Natural killer cell (primary cell): ENCODE measurements around the gene MCHR1. TPM values are rescaled to one million over a fixed set of nuclear protein-coding genes. Genes with fewer than 3 reads are reported as not detected.

Experiments
- ATAC-seq, 3 donors: fragments of 150-1000 bp in 2 of 3; fragments of 200-7000 bp in 1 of 3; cut with Tn5 transposase; 1 replicate in 1 of 3; 2 replicates in 2 of 3; pipeline ENCODE4 v1.10.0; 2021; ENCODE audit warnings: mild to moderate bottlenecking in 2 of 3, moderate library complexity in 2 of 3
- DNase-seq, 2 donors: peaks; one replicate each; pipeline versions ENCODE4 v3.0.0 to v3.0.0-alpha.2; 2013 to 2021; ENCODE audit warnings: mixed read lengths in 1 of 2
- H3K27ac ChIP-seq: one replicate; pipeline ENCODE4 v1.5.1; 2013; ENCODE audit warnings: mild to moderate bottlenecking, low read length
- H3K27me3 ChIP-seq: one replicate; pipeline ENCODE4 v1.6.1; 2013; ENCODE audit warnings: low read length; ENCODE audit not compliant: control insufficient read depth, insufficient read depth
- H3K36me3 ChIP-seq: one replicate; pipeline ENCODE4 v1.6.1; 2013; ENCODE audit warnings: low read length; ENCODE audit not compliant: control insufficient read depth, insufficient read depth
- H3K4me1 ChIP-seq: one replicate; pipeline ENCODE4 v1.6.1; 2013; ENCODE audit warnings: low read length; ENCODE audit not compliant: control insufficient read depth, insufficient read depth
- H3K4me3 ChIP-seq: one replicate; pipeline ENCODE4 v1.5.1; 2013; ENCODE audit warnings: low read length
- H3K9me3 ChIP-seq: one replicate; pipeline ENCODE4 v1.6.1; 2013; ENCODE audit warnings: low read length; ENCODE audit not compliant: control insufficient read depth, insufficient read depth
- H3K27ac Mint-ChIP-seq, 2 donors: one replicate each; pipeline ENCODE4 v1.8.0; 2022; ENCODE audit warnings: mild to moderate bottlenecking in 2 of 2, mixed read lengths in 2 of 2, moderate library complexity in 1 of 2
- H3K27me3 Mint-ChIP-seq, 2 donors: one replicate each; pipeline ENCODE4 v1.8.0; 2022; ENCODE audit warnings: low read depth in 2 of 2, mixed read lengths in 2 of 2
- H3K36me3 Mint-ChIP-seq: one replicate; pipeline ENCODE4 v1.8.0; 2022; ENCODE audit warnings: mixed read lengths
- H3K4me1 Mint-ChIP-seq, 2 donors: one replicate each; pipeline ENCODE4 v1.8.0; 2022; ENCODE audit warnings: mixed read lengths in 2 of 2
- H3K4me3 Mint-ChIP-seq: one replicate; pipeline ENCODE4 v1.8.0; 2022; ENCODE audit warnings: mild to moderate bottlenecking, moderate library complexity, mixed read lengths
- H3K9me3 Mint-ChIP-seq, 2 donors: one replicate each; pipeline ENCODE4 v1.8.0; 2022; ENCODE audit warnings: mixed read lengths in 2 of 2
- WGBS: methylation state at CpG from one replicate; pipeline ENCODE4 v1.1.7; 2013; ENCODE audit warnings: missing lambda C conversion rate; ENCODE audit not compliant: insufficient coverage; 5-methylcytosine and 5-hydroxymethylcytosine counted together
- intact Hi-C: fragments of 100-400 bp; cut with micrococcal nuclease; formaldehyde crosslinking; loops from one replicate; pipeline ENCODE4 v1.14.2; 2022
- total RNA-seq, 4 donors: library from RNA; stranded (reverse); fragments of 120-200 nt in 1 of 4; gene quantifications; one replicate each; pipeline versions ENCODE4 v1.2.3 to v1.2.4, GENCODE V29; 2013 to 2022
- TF ChIP-seq, protein P1 (sequence below): fragments of 200-600 bp; IDR thresholded peaks from one replicate; pipeline ENCODE4 v1.8.0; 2022; ENCODE audit warnings: antibody characterized with exemption

Gene MCHR1
- total RNA-seq, 3 donors from 2014 or later (not counting 1 experiment from before 2014, with no cell fraction given): not detected

- no peaks in the 10 kb centered on the region for H3K36me3 Mint-ChIP-seq
- peaks cover 5 to 7% of the 10 kb centered on the region in 2 donors for H3K4me1 Mint-ChIP-seq
- H3K9me3 Mint-ChIP-seq: no peaks in the 10 kb centered on the region
- peaks cover 6% of the 10 kb centered on the region for H3K27me3 ChIP-seq
- no peak overlapping the region for H3K27ac Mint-ChIP-seq
- TF ChIP-seq, protein P1, sequence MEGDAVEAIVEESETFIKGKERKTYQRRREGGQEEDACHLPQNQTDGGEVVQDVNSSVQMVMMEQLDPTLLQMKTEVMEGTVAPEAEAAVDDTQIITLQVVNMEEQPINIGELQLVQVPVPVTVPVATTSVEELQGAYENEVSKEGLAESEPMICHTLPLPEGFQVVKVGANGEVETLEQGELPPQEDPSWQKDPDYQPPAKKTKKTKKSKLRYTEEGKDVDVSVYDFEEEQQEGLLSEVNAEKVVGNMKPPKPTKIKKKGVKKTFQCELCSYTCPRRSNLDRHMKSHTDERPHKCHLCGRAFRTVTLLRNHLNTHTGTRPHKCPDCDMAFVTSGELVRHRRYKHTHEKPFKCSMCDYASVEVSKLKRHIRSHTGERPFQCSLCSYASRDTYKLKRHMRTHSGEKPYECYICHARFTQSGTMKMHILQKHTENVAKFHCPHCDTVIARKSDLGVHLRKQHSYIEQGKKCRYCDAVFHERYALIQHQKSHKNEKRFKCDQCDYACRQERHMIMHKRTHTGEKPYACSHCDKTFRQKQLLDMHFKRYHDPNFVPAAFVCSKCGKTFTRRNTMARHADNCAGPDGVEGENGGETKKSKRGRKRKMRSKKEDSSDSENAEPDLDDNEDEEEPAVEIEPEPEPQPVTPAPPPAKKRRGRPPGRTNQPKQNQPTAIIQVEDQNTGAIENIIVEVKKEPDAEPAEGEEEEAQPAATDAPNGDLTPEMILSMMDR: no peak
- peaks cover 5% of the 10 kb centered on the region for H3K4me1 ChIP-seq
- peaks cover 21 to 28% of the 10 kb centered on the region in 2 donors for H3K27me3 Mint-ChIP-seq
- no peaks in the 10 kb centered on the region for H3K9me3 ChIP-seq
- WGBS: 91% methylated on average over 15 of the region's 15 CpGs
- H3K27ac ChIP-seq: no peak overlapping the region
- H3K36me3 ChIP-seq: no peaks in the 10 kb centered on the region
- intact Hi-C loops: no loop called here
- ATAC-seq (no peak), DNase-seq (no peak)
- H3K4me3 ChIP-seq: no peak overlapping the region
- no peak overlapping the region for H3K4me3 Mint-ChIP-seq
Observed at GRCh38 chr22:40680819-40681183, 1.5 kb downstream of the MCHR1 start.

DNA sequence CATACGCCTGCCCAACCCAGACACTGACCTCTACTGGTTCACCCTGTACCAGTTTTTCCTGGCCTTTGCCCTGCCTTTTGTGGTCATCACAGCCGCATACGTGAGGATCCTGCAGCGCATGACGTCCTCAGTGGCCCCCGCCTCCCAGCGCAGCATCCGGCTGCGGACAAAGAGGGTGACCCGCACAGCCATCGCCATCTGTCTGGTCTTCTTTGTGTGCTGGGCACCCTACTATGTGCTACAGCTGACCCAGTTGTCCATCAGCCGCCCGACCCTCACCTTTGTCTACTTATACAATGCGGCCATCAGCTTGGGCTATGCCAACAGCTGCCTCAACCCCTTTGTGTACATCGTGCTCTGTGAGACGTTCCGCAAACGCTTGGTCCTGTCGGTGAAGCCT lies 2.2 kb downstream of the MCHR1 start:
- no peak overlapping the region for H3K4me3 ChIP-seq
- peaks cover 5 to 7% of the 10 kb centered on the region in 2 donors for H3K4me1 Mint-ChIP-seq
- no peak overlapping the region for H3K27ac ChIP-seq
- H3K4me1 ChIP-seq: peaks cover 5% of the 10 kb centered on the region
- peaks cover 21 to 28% of the 10 kb centered on the region in 2 donors for H3K27me3 Mint-ChIP-seq
- H3K27ac Mint-ChIP-seq: peak overlapping the region in 1 of 2 donors; percentile 7
- WGBS: 93% methylated on average over 19 of the region's 19 CpGs
- ATAC-seq (no peak), DNase-seq (no peak)
- no peak overlapping the region for H3K4me3 Mint-ChIP-seq
- no peaks in the 10 kb centered on the region for H3K9me3 ChIP-seq
- H3K36me3 Mint-ChIP-seq: no peaks in the 10 kb centered on the region
- H3K27me3 ChIP-seq: peaks cover 6% of the 10 kb centered on the region
- no peaks in the 10 kb centered on the region for H3K36me3 ChIP-seq
- H3K9me3 Mint-ChIP-seq: no peaks in the 10 kb centered on the region
- TF ChIP-seq, protein P1: no peak
- intact Hi-C loops: no loop called here

GRCh38 chr22:40684728-40685127 lies 5.4 kb downstream of the MCHR1 start:
- Histone ChIP-seq H3K36me3 (no peaks in the 10 kb centered on the region), H3K4me3 (peak overlapping the region; percentile 7), H3K27ac (peak overlapping the region; percentile 25), H3K9me3 (no peaks in the 10 kb centered on the region), H3K4me1 (peaks cover 5% of the 10 kb centered on the region), H3K27me3 (peaks cover under 1% of the 10 kb centered on the region)
- DNase-seq (peak in 1 of 2 donors; percentile 20), ATAC-seq (no peak)
- 36% methylated on average over 6 of the region's 9 CpGs for WGBS
- no peaks in the 10 kb centered on the region for H3K36me3 Mint-ChIP-seq
- H3K27ac Mint-ChIP-seq: no peak overlapping the region
- no peak overlapping the region for H3K4me3 Mint-ChIP-seq
- TF ChIP-seq, protein P1: no peak
- peaks cover 15 to 28% of the 10 kb centered on the region in 2 donors for H3K27me3 Mint-ChIP-seq
- no peaks in the 10 kb centered on the region for H3K9me3 Mint-ChIP-seq
- intact Hi-C loops: no loop called here
- peaks cover 5 to 7% of the 10 kb centered on the region in 2 donors for H3K4me1 Mint-ChIP-seq

DNA sequence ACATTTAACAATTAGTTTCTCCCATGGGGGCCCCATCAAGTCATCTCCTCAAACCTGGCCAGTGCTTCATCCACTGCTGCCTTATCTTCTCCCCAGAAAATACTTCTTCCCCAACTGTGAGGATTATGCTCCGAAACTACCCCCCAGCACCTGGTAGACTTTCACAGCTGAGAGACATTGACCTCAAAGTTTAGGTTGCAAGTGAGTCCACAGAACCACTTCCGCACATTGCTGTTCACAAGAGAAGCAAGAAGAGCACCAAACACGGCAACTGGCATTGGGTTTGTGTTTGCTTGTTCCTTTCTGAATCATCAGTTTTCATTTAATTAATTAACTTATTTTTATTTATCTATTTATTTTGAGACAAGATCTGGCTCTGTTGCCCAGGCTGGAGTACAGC lies 6.1 kb downstream of the MCHR1 start:
- TF ChIP-seq, protein P1: no peak
- Mint-ChIP-seq H3K27me3 (peaks cover 12 to 23% of the 10 kb centered on the region in 2 donors), H3K4me1 (peaks cover 5 to 7% of the 10 kb centered on the region in 2 donors), H3K36me3 (no peaks in the 10 kb centered on the region), H3K4me3 (peak overlapping the region; percentile 66), H3K27ac (no peak overlapping the region), H3K9me3 (no peaks in the 10 kb centered on the region)
- Histone ChIP-seq H3K27me3 (no peaks in the 10 kb centered on the region), H3K4me1 (peaks cover 5% of the 10 kb centered on the region), H3K9me3 (no peaks in the 10 kb centered on the region), H3K27ac (no peak overlapping the region), H3K4me3 (peak overlapping the region; percentile 7), H3K36me3 (no peaks in the 10 kb centered on the region)
- ATAC-seq: no peak
- intact Hi-C loops: no loop called here
- peak in 1 of 2 donors; percentile 48 for DNase-seq
- 95% methylated on average over 3 of the region's 3 CpGs for WGBS
